Stimulated activated CD8-positive, alpha-beta memory T cell treated with anti-CD3 and anti-CD28 coated beads, Interleukin-15, amount 100 ng/mL, for 48 hours (primary cell): ENCODE measurements around the gene LRRC49.
"Not testable (repeated sequence)": the region's sequence is repeated elsewhere in the genome, so short reads cannot be mapped to it uniquely, and the experiment has no call there.

Source experiments
- DNase-seq, 2 donors: peaks; one replicate each; pipeline ENCODE4 v3.0.0-alpha.2; 2020; ENCODE audit warnings: low read depth in 2 of 2

Gene LRRC49

DNA sequence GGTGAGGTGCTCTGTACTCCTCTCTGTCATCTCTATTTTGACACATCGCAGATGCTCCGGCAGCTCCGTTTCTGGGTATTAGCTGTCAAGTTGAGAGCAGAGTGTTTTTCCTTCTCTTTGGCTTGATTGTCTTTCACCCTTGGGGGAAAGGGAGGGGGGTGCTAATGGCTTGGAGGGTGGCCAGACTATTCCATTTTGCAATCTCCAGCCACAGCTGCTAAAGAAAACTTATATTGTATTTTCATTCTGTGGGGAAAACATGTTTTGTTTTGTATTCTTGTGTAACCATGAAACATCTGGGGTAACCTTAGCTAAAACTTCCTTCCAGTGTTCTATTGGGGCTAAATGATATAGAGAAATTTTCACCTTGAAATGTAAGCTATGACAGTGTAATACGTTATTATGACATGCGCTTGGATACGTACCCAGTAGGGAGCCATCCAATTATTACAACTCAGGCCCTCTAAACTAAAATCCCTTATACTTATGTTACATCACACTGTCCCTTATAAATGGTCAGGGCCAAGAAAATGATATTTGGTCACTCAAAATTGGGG lies 24.6 kb upstream of the LRRC49 start:
- no peak for DNase-seq

DNA sequence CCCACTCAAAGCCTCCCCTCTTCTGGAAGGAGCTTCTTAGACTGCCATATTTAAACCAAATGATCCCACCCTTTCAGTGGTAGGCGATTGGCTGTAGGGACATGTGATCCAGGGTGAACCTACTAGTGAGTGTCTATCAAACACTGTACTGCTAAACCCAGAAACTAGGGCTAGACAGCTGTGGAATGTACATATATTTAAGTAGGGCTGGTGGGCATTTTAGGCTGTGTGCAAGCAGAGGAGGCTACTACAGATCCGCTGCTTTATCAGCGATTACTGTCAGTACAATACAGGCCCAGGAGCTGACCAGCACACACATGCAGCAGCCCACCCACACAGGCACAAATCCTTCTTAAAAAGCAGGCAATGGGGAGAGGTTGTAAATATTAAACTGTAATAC lies 23.3 kb upstream of the LRRC49 start:
- no peak for DNase-seq

DNA sequence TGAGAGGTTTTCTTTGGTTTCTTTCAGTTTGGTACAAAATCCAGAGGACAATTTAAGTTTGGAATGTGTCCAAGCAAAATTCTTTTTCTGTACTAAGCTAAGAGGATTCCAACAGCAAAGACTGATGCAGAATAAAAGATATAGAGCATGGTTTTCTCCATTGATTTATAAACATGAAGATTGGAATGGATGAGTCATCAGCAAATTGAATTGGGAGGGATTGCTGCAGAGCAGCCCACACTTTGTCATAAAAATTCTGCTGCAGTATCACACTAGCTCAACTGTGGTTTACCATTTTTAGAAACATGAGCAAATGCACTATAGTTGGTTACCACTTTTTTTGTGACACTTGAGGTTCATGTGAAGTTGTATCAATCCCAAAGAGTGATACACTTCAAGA lies 22.6 kb upstream of the LRRC49 start:
- no peak for DNase-seq

DNA sequence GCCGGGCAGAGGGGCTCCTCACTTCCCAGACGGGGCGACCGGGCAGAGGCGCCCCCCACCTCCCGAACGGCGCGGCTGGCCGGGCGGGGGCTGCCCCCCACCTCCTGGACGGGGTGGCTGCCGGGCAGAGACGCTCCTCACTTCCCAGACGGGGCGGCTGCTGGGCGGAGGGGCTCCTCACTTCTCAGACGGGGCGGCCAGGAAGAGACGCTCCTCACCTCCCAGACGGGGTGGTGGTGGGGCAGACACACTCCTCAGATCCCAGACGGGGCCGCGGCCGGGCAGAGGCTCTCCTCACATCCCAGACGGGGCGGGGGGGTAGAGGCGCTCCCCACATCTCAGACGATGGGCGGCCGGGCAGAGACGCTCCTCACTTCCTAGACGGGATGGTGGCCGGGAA lies 21.1 kb upstream of the LRRC49 start:
- DNase-seq, result not testable (repeated sequence)

DNA sequence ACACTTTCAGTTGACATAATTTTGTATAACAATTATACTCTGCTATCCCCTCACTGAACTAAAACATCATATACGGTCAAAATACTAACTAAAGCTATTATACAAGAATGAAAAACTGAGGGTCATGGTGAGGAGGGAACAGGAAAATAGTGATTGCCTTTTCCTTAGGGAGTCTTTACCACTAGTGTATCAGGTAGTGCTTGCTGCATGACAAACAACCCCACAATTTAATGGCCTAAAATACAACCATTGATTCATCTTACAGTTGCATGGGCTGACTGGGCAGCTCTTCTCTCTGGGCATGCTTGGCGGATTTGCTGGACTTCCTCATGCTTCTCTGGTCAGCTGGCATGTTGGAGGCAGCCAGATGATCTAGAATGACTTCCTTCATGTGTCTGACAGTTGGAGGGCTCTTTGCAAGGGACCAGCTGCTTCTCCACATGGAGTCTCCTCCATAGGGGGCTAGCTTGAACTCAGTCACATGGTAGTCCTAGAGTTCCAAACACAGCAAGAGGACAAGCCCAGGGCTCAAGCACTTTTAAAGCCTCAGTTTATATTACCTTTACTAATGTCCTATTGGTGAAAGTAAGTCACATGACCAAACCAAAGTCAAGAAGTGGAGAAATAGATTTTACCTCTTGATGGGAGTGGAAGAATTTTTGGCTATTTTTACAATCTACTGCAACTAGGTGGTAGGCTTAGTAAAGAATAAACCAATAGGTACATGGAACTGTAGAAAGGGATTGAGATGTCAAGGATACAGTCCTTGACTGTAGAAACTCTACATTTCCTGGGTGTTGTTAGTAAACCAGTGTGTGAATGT lies 19.2 kb upstream of the LRRC49 start:
- DNase-seq, result no peak

DNA sequence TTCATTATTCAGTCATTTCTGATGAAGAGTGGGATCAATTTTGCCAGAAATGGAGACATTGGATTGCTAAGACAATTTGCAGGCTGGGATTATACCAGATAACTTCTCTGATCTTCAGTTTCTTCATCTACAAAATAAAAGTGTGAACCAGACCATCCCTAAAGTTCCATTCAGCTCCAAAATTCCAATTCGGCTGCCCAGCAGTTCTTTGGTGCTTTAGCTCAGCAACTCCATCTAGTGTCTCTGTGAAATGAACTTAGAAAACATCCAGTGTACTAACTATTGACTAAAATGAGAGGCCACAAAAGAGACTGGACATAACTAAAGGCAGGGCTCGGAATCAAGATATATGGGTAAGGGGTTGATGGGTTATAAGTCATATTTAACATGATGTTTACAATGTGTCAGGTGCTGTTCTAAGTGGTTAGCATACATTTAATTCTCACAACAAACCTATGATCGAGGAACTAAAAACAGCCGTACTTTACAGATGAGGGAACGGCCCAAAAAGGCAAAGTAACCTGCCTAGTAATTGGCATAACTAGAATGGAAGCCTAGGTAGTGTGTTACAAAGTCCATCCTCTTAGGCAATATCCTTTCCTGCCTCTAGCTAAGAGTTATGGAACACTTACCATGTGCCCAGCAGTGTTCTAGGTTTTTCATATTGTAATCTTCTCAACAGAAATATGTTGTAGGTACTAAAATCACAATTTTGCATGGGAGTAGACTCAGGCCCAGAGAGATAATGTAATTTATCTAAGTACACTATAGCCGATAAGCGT lies 17.4 kb upstream of the LRRC49 start:
- DNase-seq, result no peak

DNA sequence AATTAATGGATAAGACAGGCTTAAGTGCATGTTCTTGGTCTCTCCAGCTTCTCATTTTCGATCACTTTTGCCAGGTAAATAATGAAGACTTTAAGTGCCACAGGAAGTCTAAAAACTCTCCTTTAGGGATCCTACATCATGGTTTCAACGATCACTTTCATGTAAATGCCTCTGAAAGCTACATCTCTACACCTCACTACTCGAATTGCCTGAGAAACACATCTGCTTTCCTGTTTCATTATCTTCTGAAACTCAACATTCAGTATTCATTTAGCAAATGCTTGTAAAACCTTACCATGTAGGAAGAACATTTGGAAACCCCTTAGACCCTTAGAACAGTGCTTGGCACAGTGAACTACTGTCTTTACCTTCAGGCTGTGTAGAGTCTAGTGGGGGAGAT lies 16.6 kb upstream of the LRRC49 start:
- DNase-seq, result no peak

DNA sequence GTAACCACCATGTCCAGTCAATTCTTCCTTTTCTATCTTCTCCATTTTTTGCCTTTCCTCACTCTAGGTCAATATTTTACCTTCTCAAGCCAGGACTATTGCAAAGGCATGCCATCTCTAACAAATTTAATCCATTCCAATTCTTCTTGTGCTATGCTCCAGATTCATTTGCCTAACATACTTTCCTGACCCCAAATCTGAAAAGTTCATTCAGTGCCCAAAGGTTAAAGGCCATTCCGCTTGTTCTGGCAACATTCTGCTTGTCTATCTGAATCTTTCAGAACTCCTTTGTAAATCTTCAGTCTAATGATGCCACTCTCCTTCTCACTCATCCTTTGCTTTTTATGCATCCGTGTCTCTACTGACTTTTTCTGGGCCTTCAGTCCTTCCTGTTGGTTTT lies 15.9 kb upstream of the LRRC49 start:
- DNase-seq, result no peak

DNA sequence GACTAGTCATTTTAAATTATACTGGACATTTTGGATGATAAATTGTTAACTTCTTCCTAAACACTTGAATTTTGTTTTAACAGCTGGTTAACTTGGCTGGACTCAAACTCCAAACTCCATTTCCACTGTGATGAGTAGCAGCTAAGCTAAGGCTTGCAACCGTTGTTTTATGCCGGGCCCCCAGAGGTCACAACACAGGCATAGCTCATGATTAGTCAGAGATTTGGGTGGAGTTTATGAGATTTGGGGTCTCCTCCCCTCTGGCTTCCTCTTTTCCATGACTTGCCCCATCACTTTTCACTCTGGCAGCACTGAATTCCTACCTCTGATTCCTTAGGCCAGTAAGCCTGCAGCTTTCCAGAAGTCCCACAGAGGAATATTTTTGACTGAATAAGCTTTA lies 13.2 kb upstream of the LRRC49 start:
- no peak for DNase-seq

DNA sequence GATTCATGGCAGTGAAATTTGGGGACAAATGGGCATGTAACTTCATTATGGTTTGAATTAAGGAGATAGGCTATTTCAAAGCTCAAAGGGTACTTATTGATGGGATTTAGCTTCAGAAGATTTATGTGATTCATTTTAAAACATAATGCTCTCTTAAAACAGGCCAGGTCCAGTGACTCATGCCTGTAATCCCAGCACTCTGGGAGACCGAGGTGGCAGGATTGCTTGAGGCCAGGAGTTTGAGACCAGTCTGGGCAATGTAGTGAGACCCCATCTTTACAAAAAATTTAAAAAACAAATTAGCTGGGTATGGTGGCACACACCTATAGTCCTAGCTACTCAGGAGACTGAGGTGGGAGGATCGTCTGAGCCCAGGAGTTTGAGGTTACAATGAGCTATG lies 11.8 kb upstream of the LRRC49 start:
- DNase-seq, result no peak

DNA sequence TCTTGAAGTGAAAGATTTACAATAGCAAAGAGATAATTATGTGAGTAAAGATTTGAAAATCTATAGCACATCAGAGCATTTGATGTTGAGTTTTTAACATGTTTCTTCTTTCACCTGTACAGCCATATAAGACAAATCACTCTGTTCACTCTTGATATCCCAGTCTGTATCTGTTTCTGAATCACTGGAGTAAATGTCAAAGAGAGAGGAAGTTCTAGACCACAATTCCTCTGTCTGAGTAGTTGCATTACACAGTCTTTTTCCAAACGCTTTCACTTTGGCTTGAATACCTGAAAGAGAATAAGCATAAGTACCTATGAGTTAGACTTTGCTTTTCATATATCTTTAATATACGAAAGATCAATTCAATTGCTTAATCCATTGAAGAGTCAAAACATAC lies 10.3 kb upstream of the LRRC49 start:
- DNase-seq, result no peak

DNA sequence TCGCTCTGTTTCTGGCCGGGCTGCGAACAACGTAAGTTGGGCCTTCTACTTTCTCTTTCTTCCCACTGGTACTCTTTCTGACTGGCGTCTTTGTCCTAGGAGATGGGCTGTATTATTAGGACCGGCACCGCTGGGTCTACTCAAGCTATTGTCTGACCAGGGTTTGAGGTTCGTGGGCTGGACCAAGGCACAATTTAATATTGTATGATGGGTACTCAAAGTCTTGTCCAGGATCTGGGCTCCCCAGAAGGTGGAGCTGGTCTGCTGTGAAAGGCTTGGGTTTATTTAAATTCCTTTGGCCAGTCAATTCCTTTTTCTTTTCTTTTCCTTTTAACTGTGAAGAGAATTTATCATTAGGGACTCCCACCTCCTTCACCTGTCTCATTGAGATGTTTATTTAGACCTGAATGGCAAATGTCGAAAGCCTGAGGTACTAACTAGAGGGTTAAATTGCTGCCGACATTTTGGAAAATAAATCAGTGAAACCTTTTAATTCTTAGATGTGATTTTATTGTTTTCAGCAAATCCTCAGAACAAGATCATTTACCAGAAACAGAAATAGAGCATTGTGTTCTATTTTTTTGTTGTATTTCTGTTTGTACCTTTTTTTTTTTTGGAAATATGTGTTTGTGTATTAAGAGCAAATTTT lies 410 bp downstream of the LRRC49 start:
- DNase-seq, result no peak

DNA sequence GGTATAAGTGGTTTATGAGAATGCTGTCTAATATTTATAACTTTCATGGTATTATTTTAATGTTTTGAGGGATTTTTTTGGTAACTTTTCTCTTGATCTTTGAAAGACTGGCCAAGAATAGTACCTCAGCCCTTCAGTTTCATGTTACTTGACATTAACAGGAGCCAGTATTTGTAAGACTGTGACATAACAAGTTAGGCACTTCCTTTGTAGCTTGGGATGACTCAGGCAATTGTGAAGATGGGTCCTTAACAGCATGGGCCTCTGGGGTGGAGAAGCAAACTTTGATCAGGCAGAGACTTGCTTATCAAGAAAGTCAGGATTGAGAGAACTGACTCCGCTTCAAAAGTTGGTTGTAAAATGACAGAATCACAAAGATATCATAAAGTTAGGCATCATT lies 9.5 kb downstream of the LRRC49 start:
- no peak for DNase-seq

DNA sequence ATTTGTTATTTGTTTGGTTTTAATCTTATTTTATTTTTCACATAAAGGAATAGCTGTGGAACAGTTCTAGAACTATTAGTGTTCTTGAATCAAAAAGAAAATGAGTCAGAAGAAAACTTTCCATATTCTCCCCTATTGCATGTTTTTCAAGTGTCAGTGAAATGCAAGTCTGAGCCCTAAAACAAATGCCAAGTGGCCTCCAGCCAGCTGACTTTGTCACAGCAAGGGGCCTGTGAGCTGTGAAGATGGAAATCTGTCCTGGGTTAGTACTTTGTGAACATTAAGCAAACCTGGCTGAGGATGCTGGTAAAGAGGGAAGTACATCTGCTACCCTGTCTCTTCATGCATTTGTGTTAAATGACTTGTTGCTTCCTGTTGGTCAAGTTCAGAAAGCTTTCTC lies 14.2 kb downstream of the LRRC49 start:
- no peak for DNase-seq

DNA sequence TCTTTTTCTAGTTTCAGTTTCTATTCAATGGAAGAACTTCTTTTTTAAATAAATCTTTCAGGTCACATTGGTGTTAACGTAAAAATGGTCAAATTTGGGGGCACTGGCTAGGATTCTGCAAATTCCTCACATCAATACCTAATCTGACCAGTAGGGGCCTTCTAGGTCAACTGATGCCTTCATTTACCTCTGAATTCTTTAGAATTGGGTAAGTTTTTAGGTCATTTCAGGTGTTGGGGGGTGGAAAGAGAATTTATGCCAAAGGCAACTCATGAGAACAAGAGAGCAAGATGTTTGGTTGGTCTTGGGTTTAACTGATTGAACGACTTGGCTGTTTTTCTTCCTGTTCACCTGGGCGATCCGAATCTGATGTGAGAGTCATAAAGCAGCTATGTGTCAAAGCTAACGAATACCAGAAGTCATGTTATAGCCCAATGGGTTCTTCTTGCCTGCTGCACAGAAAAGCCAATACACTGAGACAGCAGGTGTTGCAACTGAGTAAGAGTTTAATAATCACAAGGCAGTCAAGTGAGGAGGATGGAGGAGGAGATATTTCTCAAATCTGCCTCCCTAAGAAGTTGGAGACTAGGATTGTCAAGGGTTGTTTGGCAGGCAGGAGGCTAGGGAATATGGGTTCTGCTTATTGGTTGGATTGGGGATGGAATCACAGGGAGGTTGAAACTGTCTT lies 15.3 kb downstream of the LRRC49 start:
- DNase-seq, result no peak

DNA sequence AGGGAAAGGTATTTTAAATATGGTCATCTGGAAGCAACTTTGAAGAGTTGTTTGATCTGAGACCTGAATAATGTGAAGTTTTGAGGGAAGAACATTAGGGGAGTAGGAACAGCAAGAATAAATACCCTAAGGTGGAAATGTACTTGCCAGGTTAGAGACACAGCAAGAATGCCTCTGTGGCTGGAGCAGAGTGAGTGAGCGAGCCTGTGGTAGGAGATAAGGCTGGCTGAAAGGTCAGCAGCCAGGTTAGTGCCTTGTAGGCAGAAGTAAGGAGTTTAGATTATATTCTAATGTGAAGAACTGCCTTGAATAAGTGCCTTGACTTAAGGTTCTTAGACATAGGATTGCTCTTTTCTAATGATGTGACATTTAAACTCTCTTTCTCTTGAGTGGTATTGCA lies 18.3 kb downstream of the LRRC49 start:
- DNase-seq, result no peak

DNA sequence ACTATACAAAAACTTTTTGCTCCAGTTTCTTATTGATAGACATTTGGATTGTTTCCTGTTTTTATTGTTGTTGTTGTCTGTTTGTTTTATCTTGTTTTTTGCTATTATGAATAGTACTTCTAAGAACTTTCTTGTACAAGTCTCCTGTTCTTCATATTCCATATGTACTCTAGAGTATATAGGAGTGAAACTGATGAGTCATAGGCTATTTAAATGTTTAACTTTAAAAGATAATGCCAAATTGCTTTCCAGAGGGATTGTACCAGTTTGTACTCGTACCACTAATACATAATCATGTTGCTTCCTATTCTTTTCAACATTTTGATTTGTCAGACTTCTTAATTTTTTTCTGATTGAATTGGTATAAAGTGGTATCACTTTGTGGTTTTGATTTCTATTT lies 19.6 kb downstream of the LRRC49 start:
- DNase-seq, result no peak

DNA sequence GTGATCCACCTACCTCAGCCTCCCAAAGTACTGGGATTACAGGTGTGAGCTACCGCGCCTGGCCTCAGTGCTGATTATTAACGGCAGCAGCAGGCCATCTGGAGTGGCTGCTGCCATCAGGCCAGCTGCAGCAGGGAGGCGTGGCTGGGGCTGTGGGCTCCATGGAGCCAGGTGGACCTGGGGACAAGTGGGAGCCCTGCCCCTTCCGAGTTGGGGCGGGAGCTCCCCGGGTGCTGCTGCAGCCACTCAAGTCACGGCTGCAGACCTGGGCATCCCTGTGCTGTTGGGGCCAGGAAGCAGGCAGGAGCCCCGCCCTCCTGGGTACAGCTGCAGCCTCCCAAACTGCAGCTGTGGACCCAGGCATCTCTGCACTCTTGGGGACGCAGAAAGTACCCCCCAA lies 23.9 kb downstream of the LRRC49 start:
- no peak for DNase-seq

DNA sequence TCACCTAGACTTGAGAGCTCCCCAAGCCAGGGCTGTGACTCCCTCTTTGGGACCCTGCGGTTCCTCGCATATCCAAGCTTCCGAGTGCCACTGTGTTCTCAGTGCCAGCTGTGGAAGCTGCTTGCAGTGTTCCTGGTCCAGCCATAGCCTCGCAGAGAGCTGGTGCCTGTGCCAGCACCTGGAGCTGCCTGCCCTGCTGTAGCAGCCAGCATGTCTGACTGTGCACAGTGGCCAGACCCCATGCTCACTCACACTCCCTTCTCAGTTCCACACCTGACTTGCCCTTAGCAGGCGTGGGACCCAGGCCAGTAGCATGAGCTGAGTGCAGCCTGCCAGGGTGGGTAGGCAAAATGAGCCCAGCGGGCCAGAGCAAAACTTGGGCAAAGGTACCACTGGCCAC lies 25.3 kb downstream of the LRRC49 start:
- no peak for DNase-seq

DNA sequence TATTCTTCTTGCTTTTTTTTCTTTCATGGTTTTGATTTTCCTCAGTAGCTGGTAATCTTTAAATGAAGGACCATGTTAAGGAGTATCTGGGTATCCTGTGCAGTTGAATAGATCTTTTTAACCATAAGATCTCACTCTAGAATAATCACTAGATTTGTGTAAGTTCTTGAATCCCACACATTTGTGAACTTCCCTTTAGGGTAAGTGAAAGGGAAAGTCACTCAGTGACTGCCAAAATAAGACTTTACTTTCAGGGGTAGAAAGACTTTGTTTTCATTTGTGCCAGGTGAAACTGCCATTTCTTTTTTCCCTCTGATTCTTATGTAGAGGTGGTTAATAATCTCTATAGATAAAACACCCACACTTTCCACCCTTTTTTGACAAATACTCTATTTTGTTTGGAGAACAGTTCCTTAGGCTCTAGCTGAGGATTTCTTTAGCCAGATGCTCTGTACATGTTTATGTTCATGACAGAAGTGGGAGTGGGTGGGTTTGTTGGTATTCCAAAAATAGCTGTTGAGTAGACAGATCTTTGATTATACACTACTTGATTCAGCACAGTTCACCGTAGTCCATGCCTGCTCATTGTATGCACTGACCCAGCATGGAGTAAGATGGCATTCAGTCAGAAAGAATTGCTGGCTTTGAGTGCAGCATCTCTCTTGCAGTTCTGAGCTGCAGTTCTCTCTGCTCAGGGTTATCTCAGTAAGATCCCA lies 28.5 kb downstream of the LRRC49 start:
- DNase-seq, result no peak

DNA sequence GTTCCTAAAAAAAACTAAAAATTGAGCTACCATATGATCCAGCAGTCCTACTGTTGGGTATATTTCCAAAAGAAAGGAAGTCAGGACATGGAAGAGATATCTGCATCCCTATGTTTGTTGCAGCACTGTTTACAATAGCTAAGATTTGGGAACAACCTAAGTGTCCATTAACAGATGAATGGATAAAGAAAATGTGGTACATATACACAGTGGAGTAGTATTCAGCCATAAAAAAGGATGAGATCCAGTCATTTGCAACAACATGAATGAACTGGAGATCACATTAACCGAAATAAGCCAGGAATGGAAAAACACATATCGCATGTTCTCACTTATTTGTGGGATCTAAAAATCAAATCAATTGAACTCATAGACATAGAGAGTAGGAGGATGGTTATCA lies 29.5 kb downstream of the LRRC49 start:
- DNase-seq, result no peak
